Large intestine (tissue), 12 donors: Measurements from ENCODE around the gene NFRKB. TPM values are rescaled to one million over a fixed set of nuclear protein-coding genes. Genes with fewer than 3 reads are reported as not detected.

Experiments
- DNase-seq, 2 donors: peaks; one replicate each; pipeline versions ENCODE4 v3.0.0 to v3.0.0-alpha.2; 2013
- H3K27ac ChIP-seq: one replicate; pipeline ENCODE4 v1.5.1; 2013; ENCODE audit warnings: low read length
- H3K27me3 ChIP-seq: 2 replicates; pipeline ENCODE4 v1.6.1; 2013; ENCODE audit warnings: low read length; ENCODE audit not compliant: control insufficient read depth, insufficient read depth
- H3K36me3 ChIP-seq: 2 replicates; pipeline ENCODE4 v1.6.1; 2013; ENCODE audit warnings: low read length; ENCODE audit not compliant: control insufficient read depth, insufficient read depth
- H3K4me1 ChIP-seq: one replicate; pipeline ENCODE4 v1.6.1; 2013; ENCODE audit warnings: low read length; ENCODE audit not compliant: control insufficient read depth, insufficient read depth
- H3K4me3 ChIP-seq: one replicate; pipeline ENCODE4 v1.5.1; 2013; ENCODE audit warnings: low read length
- H3K9me3 ChIP-seq: one replicate; pipeline ENCODE4 v1.6.1; 2013; ENCODE audit warnings: mild to moderate bottlenecking, low read depth, low read length, moderate library complexity; ENCODE audit not compliant: control insufficient read depth
- WGBS: methylation state at CpG from one replicate; pipeline ENCODE4 v1.1.5; 2013; ENCODE audit warnings: low lambda C conversion rate; ENCODE audit not compliant: insufficient coverage; 5-methylcytosine and 5-hydroxymethylcytosine counted together
- long read RNA-seq, 11 donors: transcript quantifications; one replicate each; lab custom pipeline, GENCODE V29; 2026
- polyA plus RNA-seq: library from polyadenylated mRNA; unstranded; fragments of 120-200 nt; gene quantifications from one replicate; pipeline ENCODE4 v1.2.1, GENCODE V29; 2013

The NFRKB gene
- polyA plus RNA-seq, result 32.8 TPM
- long read RNA-seq, donor 1, partial matches to known transcripts, result 6 of 6 reads
- long read RNA-seq, donor 1, other reads (novel, unspliced or antisense), result 0 of 6 reads
- long read RNA-seq, donor 2, partial matches to known transcripts, result 0 of 1 reads
- long read RNA-seq, donor 2, other reads (novel, unspliced or antisense), result 0 of 1 reads
- long read RNA-seq, donor 3, result 0 reads
- long read RNA-seq, donor 4, result 0 reads
- long read RNA-seq, donor 5, result 0 reads
- long read RNA-seq, donor 6, result 0 reads
- long read RNA-seq, donor 7, result 0 reads
- long read RNA-seq, donor 8, partial matches to known transcripts, result 0 of 1 reads
- long read RNA-seq, donor 8, other reads (novel, unspliced or antisense), result 0 of 1 reads
- long read RNA-seq, donor 9, result 0 reads
- long read RNA-seq, donor 10, result 0 reads
- long read RNA-seq, donor 11, partial matches to known transcripts, result 0 of 1 reads
- long read RNA-seq, donor 11, other reads (novel, unspliced or antisense), result 0 of 1 reads

DNA sequence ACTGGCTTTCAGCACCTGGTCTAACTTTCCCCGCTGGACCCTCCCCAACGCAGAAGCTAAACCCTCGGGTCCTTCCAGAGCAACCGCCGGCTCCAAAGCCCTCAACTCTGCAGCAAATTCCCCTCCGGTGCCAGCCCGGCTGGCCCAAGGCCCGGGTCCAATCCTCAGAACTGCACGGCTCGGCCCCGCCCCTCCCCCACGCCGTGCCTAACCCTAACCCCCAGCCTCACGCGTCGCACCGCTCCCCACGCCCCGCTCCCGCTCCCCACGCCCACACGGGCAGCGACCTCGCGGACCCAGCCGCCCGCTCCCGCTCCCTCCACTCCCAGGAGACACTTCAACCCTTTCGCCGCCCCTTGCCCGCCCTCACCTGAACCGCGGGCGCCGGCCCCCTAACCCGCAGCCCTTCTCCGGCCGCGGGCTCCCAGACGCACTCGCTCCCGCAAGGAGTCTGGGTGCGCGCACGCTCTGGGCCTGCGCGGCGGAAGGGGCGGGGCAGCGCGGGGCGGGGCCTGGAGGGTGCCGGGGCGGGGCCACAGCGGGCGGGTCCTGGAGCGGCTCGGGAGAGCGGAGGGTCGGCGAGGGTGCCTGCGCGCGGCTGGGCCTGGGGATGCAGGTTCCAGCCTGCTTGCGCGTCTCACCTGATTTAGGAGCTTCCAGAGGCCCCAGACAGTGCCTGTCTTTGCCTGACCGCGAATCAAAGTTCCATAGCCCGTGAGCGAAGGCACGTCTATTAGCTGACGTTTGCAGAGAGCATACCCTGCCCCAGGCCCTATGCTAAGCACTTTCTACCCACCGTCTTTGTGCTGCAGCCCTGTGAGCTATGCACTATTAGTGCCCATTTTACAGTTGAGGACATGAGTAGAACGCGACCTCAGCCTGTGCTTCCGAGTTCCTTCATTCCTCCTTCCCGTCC lies at the start of gene NFRKB:
Gene NFRKB (minus strand): TSS at position 453 of the 916 bp plus-strand sequence. CDS start 2,729 bp downstream, outside the sequence.
- H3K9me3 ChIP-seq, result no peaks in the 10 kb centered on the region
- H3K4me1 ChIP-seq, result no peaks in the 10 kb centered on the region
- peaks cover 21% of the 10 kb centered on the region for H3K36me3 ChIP-seq
- H3K27ac ChIP-seq, result peak within 1 kb of the TSS; percentile 74
- peak within 1 kb of the TSS; percentile 86 for H3K4me3 ChIP-seq
- peak; percentile 69 to 80 for DNase-seq
- WGBS, result 0% methylated on average over 1 of the region's 77 CpGs
- H3K27me3 ChIP-seq, result no peaks in the 10 kb centered on the region

- Histone ChIP-seq H3K4me1 (peaks cover 6% of the 10 kb centered on the region), H3K9me3 (no peaks in the 10 kb centered on the region), H3K27me3 (no peaks in the 10 kb centered on the region), H3K27ac (no peak overlapping the region), H3K36me3 (peaks cover 26% of the 10 kb centered on the region), H3K4me3 (no peak overlapping the region)
- no peak for DNase-seq
- WGBS, result 100% methylated on average over 1 of the region's 18 CpGs
Measured at GRCh38 chr11:129944696-129945095, 49.3 kb upstream of the NFRKB start.

DNA sequence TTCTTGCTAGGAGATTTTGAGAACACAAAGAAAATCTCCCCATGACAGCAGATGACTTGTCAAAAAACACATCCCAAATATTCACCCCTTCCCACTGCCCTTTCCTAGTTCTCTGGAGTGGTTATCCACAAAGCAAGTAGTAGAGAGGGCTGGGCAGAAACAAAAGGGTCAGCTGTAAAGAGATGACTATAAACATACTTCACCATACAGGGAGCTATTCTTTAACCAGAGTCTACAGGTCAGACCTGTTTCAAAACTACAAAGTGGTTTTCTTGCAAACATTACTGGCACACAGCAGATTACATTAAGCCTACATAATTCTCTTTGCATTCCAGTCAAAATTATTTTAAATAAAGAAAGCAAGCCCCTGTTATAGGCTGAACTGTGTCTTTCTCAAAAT lies 47.7 kb upstream of the NFRKB start:
- DNase-seq, result peak; percentile 22 to 68
- Histone ChIP-seq H3K4me3 (no peak overlapping the region), H3K27me3 (no peaks in the 10 kb centered on the region), H3K27ac (peak overlapping the region; percentile 58), H3K36me3 (peaks cover 32% of the 10 kb centered on the region), H3K9me3 (no peaks in the 10 kb centered on the region), H3K4me1 (peaks cover 6% of the 10 kb centered on the region)

DNA sequence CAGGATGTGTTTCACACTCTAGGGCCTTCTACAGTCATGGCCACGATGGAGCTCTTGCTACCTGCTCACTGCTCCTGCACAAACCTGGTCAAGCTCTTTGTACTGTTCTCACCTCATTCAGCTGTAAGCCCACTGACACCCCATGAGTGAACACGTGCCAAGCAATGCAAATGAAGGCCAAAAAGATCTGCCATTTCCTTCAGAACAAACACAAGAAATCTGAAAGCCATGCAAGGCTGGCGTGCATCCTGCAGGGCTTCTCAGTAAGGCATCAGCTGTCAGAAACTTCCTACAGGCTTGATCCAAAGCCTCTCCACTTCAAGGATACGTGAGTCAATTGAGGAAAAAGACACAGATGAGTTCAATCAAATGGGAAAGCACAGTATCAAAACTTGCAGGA lies 44.1 kb upstream of the NFRKB start:
- 100% methylated on average over 1 of the region's 4 CpGs for WGBS

GRCh38 chr11:129938764-129939163 lies 43.4 kb upstream of the NFRKB start:
- Histone ChIP-seq H3K36me3 (peaks cover 25% of the 10 kb centered on the region), H3K27ac (no peak overlapping the region), H3K9me3 (no peaks in the 10 kb centered on the region), H3K4me3 (no peak overlapping the region), H3K4me1 (peaks cover 6% of the 10 kb centered on the region), H3K27me3 (no peaks in the 10 kb centered on the region)
- WGBS, result no CpG with 5 or more reads among the region's 5 CpGs
- no peak for DNase-seq

More for the DNA sequence above, 44.1 kb upstream of the NFRKB start:
- Histone ChIP-seq H3K36me3 (peaks cover 21% of the 10 kb centered on the region), H3K4me1 (peaks cover 6% of the 10 kb centered on the region), H3K9me3 (no peaks in the 10 kb centered on the region), H3K27me3 (no peaks in the 10 kb centered on the region), H3K4me3 (no peak overlapping the region), H3K27ac (no peak overlapping the region)
- no peak for DNase-seq

DNA sequence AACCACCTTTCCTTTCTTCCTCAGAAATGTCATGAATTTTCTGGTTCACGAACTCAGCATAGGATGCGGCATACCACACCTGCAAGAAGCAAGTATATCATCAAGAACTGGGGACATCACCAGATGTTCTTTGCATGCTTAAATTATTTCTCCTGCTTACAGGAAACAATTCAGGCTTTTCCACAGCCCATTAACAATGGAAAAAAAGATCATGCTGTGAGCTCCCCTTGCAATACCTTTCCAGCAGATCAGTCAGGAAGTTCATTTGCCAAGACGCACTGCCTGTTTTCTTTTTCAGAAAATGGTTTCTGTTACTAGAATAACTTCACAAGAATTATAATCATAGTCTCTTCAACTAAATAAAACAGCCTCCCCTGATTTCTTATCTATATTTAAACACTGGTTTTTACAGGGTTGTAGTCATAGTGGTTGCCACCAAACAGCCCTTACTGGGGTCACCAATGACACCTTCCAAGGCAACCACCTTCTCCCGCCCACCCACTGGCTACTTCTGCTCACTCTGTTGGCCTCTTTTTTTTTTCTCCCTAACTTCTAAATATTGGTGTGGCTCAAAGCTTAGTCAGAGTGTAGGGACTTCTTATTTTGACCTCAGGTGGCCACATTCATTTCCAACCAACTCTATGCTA lies 42.3 kb upstream of the NFRKB start:
- peaks cover 4% of the 10 kb centered on the region for H3K4me1 ChIP-seq
- no peaks in the 10 kb centered on the region for H3K9me3 ChIP-seq
- no CpG with 5 or more reads among the region's 4 CpGs for WGBS
- H3K36me3 ChIP-seq, result peaks cover 25% of the 10 kb centered on the region
- no peak overlapping the region for H3K4me3 ChIP-seq
- H3K27me3 ChIP-seq, result no peaks in the 10 kb centered on the region
- DNase-seq, result no peak
- H3K27ac ChIP-seq, result no peak overlapping the region

- Histone ChIP-seq H3K9me3 (no peaks in the 10 kb centered on the region), H3K27ac (no peak overlapping the region), H3K27me3 (no peaks in the 10 kb centered on the region), H3K4me1 (no peaks in the 10 kb centered on the region), H3K36me3 (peaks cover 26% of the 10 kb centered on the region), H3K4me3 (no peak overlapping the region)
- DNase-seq, result no peak
- WGBS, result no CpG with 5 or more reads among the region's 3 CpGs
Measured at GRCh38 chr11:129935723-129936122, 40.3 kb upstream of the NFRKB start.

DNA sequence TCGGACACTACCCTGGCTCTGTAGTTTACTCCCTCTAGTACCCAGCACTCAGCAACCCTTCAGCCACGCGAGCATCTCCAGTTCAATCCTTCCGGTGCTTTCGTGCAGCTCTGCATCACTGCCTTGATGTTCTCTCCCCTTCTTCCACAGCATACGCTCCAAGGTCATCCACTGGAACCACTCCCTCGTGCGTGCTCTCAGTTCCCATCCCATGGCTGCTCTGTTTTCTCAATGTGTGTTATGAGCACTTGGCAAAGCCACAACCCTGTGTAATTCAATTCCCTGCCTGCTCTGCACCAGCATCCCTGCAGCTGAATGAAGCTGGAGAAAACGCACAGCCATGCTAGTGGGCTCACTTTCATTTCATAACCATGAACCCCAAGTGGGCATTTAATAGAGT lies 38.5 kb upstream of the NFRKB start:
- DNase-seq, result no peak
- H3K36me3 ChIP-seq, result peaks cover 27% of the 10 kb centered on the region
- WGBS, result 92% methylated on average over 2 of the region's 9 CpGs
- no peaks in the 10 kb centered on the region for H3K4me1 ChIP-seq
- no peak overlapping the region for H3K27ac ChIP-seq
- no peaks in the 10 kb centered on the region for H3K9me3 ChIP-seq
- no peaks in the 10 kb centered on the region for H3K27me3 ChIP-seq
- no peak overlapping the region for H3K4me3 ChIP-seq

DNA sequence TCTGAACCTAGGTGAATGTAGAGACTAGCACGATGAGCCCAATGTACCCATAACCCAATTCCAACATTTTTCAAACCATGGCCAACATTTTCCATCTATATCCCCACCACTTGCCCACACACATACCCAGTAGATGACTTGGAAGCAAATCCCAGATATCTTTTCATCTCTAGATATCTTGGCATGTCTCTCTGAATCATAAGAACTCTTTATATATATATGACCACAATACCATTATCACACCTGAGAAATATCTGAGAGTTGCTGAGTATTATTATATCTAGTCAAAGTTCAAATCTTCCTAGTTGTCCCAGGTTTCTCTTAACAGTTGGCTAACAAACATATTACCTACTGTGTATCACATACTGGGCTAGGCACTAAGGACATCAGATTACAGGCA lies 37.9 kb upstream of the NFRKB start:
- Histone ChIP-seq H3K4me1 (no peaks in the 10 kb centered on the region), H3K27me3 (no peaks in the 10 kb centered on the region), H3K36me3 (peaks cover 27% of the 10 kb centered on the region), H3K9me3 (no peaks in the 10 kb centered on the region), H3K4me3 (no peak overlapping the region), H3K27ac (no peak overlapping the region)
- WGBS, result no CpG with 5 or more reads among the region's 1 CpG
- no peak for DNase-seq
